Cardiac fibroblast (primary cell): ENCODE measurements around the gene SAPCD2.

Source experiments
- DNase-seq, 2 donors: peaks; one replicate each; pipeline versions ENCODE4 v3.0.0 to v3.0.0-alpha.2; 2010; ENCODE audit warnings: low read depth in 2 of 2
- H3K4me3 ChIP-seq, 2 donors: replicated peaks in 1 of 2; 1 replicate in 1 of 2; 2 replicates in 1 of 2; pipeline ENCODE4 v1.5.1; 2011; ENCODE audit warnings: low read depth in 2 of 2, low read length in 2 of 2, mild to moderate bottlenecking in 2 of 2, moderate library complexity in 1 of 2
- TF ChIP-seq, protein P1 (sequence below): IDR thresholded peaks from one replicate; pipeline ENCODE4 v1.5.1; 2011; ENCODE audit warnings: low read depth, mild to moderate bottlenecking, low read length, inconsistent platforms

SAPCD2 gene

GRCh38 chr9:137044037-137044436, 26.3 kb downstream of the SAPCD2 start:
- TF ChIP-seq, protein P1, sequence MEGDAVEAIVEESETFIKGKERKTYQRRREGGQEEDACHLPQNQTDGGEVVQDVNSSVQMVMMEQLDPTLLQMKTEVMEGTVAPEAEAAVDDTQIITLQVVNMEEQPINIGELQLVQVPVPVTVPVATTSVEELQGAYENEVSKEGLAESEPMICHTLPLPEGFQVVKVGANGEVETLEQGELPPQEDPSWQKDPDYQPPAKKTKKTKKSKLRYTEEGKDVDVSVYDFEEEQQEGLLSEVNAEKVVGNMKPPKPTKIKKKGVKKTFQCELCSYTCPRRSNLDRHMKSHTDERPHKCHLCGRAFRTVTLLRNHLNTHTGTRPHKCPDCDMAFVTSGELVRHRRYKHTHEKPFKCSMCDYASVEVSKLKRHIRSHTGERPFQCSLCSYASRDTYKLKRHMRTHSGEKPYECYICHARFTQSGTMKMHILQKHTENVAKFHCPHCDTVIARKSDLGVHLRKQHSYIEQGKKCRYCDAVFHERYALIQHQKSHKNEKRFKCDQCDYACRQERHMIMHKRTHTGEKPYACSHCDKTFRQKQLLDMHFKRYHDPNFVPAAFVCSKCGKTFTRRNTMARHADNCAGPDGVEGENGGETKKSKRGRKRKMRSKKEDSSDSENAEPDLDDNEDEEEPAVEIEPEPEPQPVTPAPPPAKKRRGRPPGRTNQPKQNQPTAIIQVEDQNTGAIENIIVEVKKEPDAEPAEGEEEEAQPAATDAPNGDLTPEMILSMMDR = no peak
- no peak for DNase-seq
- no peak overlapping the region for H3K4me3 ChIP-seq

GRCh38 chr9:137042751-137043727, 27.3 kb downstream of the SAPCD2 start:
- TF ChIP-seq, protein P1 = no peak
- no peak for DNase-seq
- H3K4me3 ChIP-seq = no peak overlapping the region

DNA sequence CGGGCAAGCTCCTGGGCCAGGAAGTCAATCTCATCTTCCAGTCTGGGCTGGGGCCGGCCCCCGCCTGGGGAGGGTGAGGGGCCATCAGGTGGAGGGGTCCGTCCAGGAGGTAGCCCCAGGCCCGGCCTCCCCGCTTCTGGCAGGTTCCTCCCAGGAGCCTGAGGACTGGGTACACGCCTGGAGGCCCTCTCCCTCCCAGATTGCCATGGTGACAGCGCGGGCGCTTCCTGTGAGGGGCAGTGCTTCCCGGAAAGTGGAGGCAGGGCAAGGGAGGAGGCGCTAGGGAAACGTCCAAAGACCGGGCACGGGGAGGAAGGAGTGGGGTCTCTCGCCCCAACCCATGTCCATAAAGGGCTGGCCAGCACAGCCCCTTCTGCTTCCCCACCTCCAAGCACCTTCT, 29.2 kb downstream of the SAPCD2 start:
- no peak for DNase-seq
- TF ChIP-seq, protein P1 = no peak
- no peak overlapping the region for H3K4me3 ChIP-seq

DNA sequence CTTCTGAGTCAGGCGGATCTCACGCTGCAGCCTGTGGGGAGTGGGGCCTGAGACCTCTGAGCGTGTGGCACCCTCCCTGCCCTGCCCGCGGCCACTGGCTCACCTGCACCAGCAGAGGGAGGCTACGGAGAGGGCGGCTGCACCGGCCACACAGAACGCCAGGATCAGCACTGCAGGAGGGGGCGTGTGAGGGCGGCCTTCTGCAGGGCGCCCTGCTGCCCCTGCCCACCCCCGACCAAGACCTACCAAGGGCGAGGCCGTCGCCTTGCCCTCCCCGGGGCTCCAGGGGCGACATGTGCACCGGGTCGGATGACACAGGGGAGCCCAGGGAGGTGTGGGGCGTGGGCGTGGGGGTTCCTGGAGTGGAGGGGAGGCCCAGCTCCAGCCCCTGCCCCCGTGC, 29.8 kb downstream of the SAPCD2 start:
- H3K4me3 ChIP-seq = no peak overlapping the region
- TF ChIP-seq, protein P1 = no peak
- no peak for DNase-seq

DNA sequence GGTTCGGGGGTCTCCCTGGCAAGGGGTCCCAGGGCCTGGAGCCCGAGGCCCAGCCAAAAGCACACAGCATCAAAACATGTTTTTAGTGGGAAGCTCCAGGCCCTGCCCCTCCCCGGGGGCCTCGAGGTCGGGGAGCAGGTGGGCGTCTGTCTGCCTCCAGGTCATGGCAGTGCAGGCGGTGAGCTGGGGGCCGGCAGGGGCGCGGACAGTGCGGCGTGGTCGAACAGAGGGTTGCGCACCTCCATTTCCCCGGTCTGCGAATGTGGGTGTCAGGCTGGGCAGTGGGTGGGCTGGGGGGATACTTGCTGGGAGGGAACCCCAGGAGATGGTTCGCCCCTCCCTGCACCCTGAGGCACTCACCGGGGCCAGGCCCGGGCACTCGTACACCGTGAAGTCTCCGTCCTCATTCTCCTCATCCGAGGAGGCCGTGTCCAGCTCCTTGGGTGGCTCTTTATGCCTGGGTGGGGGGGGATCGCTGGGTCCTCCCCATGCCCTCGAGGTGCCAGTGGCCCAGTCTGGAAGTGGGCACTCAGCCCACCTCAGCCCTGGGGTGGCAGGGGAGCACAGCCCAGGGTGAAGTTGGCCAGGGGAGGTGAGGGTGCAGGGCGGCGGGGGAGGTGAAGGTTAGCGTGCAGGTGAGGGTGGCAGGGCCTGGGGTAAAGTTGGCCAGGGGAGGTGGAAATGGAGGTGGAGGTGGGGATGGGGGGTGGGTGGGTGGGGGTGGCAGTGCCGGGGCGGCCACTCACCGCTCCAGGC, 30.6 kb downstream of the SAPCD2 start:
- TF ChIP-seq, protein P1 = no peak
- DNase-seq = no peak
- H3K4me3 ChIP-seq = no peak overlapping the region

DNA sequence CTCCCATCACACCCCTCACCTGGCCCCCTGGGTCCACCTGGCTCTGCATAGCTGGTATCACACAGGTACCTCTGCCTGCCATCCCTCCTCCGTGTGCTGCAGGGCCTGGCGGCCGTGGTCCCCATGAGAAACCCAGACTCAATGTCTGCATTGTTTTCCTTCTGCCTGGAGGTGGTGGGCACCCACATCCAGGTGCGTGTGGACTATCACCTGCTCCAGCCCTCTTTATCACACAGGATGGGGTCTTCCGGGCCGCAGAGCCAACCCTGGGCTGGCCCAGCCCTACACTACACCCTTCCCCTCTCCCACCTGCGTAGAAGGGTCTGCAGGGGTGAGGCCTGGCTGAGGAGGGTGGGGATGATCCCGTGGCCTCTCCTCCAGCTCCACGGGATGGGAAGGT, 31.4 kb downstream of the SAPCD2 start:
- no peak for DNase-seq
- TF ChIP-seq, protein P1 = no peak
- no peak overlapping the region for H3K4me3 ChIP-seq
